KG1 (cell line): Measurements from ENCODE around the gene MAPK7.

ENCODE experiments used
- DNase-seq: peaks from one replicate; lab custom pipeline; 2025; lab: John Stamatoyannopoulos, UW

The MAPK7 gene

GRCh38 chr17:19421219-19421618 is 42.9 kb downstream of the MAPK7 start:
- DNase-seq, result no peak

- DNase-seq, result no peak
Observed at GRCh38 chr17:19421926-19422325, 43.6 kb downstream of the MAPK7 start.

GRCh38 chr17:19424934-19425868 is 46.9 kb downstream of the MAPK7 start:
- DNase-seq, result no peak

DNA sequence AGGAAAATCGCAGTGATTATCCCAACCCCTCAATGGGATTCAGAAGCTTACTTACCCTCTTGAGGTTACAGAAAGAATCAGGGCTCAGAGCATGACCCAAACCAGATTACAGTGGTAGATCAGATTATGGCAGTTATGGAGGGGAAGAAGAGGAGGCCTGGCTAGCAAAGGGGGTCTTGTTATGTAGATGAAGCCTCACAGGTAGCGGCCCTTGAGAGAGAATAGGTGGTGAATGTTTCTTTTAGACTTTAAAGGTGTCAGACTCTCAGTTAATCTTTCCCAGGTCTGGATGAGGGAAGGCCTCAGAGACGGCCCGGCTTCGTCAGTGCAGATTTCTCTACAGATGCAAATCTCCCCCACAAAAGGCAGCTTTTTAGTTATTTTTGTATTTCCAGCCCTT is 48.3 kb downstream of the MAPK7 start:
- DNase-seq, result no peak

DNA sequence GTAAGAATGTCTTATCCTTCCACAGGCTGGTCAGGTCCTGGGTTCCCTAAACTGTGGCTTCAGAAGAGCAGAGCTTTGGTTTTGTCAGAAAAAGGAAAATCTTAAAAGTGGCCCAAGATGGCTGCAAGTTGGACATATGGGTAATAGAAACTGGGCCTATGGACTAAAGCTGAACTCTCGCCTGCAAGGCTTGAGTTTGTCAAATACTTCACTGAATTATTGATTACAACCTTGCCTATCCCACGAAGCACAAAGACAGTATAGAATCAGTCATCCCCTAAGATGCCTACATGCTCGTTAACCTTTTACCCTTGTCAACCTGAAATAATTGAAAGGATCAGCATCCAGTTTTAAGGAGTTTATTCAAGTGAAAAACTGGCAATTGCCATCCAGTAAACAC is 53.4 kb downstream of the MAPK7 start:
- no peak for DNase-seq
